PFSK-1 (cell line): ENCODE measurements around the gene HECA.

ENCODE experiments used
- SIN3A ChIP-seq: IDR thresholded peaks from 2 replicates; pipeline ENCODE4 v1.6.1; 2012; ENCODE audit warnings: mild to moderate bottlenecking, low read length, moderate library complexity, borderline replicate concordance; ENCODE audit not compliant: insufficient read depth
- TF ChIP-seq, protein P1 (sequence below), 2 experiments: IDR thresholded peaks; 2 replicates each; pipeline versions ENCODE4 v1.6.1 to v1.8.0; 2011 to 2012; ENCODE audit warnings: low read depth in 2 of 2, low read length in 2 of 2, control low read depth in 1 of 2, inconsistent platforms in 1 of 2, mild to moderate bottlenecking in 1 of 2, moderate library complexity in 1 of 2; ENCODE audit not compliant: insufficient read depth in 1 of 2

GRCh38 chr6:139187489-139187888 lies 52.6 kb downstream of the HECA start:
- TF ChIP-seq, protein P1, sequence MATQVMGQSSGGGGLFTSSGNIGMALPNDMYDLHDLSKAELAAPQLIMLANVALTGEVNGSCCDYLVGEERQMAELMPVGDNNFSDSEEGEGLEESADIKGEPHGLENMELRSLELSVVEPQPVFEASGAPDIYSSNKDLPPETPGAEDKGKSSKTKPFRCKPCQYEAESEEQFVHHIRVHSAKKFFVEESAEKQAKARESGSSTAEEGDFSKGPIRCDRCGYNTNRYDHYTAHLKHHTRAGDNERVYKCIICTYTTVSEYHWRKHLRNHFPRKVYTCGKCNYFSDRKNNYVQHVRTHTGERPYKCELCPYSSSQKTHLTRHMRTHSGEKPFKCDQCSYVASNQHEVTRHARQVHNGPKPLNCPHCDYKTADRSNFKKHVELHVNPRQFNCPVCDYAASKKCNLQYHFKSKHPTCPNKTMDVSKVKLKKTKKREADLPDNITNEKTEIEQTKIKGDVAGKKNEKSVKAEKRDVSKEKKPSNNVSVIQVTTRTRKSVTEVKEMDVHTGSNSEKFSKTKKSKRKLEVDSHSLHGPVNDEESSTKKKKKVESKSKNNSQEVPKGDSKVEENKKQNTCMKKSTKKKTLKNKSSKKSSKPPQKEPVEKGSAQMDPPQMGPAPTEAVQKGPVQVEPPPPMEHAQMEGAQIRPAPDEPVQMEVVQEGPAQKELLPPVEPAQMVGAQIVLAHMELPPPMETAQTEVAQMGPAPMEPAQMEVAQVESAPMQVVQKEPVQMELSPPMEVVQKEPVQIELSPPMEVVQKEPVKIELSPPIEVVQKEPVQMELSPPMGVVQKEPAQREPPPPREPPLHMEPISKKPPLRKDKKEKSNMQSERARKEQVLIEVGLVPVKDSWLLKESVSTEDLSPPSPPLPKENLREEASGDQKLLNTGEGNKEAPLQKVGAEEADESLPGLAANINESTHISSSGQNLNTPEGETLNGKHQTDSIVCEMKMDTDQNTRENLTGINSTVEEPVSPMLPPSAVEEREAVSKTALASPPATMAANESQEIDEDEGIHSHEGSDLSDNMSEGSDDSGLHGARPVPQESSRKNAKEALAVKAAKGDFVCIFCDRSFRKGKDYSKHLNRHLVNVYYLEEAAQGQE (IDR thresholded peaks at IDR 0.05; ENCODE audit: insufficient read depth in 1 of 2, low read depth in 2 of 2, low read length in 2 of 2): no peak
- TF ChIP-seq SIN3A: no peak
